K562 (cell line): ENCODE data around the gene ALG1. TPM values are rescaled to one million over a fixed set of nuclear protein-coding genes. Genes with fewer than 3 reads are reported as not detected.
"Not testable (repeated sequence)": the region's sequence is repeated elsewhere in the genome, so short reads cannot be mapped to it uniquely, and the experiment has no call there.

Experiments used
- ATAC-seq: fragments of 200-7000 bp; cut with Tn5 transposase; 3 replicates; pipeline ENCODE4 v1.9.1; 2020; ENCODE audit warnings: moderate library complexity
- BruUV-seq: library from RNA; stranded (reverse); fragments of 400-500 nt; replicated peaks from 2 replicates; lab custom pipeline; 2021; lab: Mats Ljungman, UMichigan
- CTCF ChIA-PET: fragments of 300-600 bp; formaldehyde crosslinking; extraction: SDS; loops from one replicate; lab custom pipeline; 2021; ENCODE audit warnings: low intra/inter-chr PET ratio; lab: Yijun Ruan, JAX
- POLR2A ChIA-PET: fragments of 300-600, 350-650 bp; sonication (Branson Sonifier 250); formaldehyde crosslinking; extraction: SDS; loops from one replicate; lab custom pipeline; 2021; ENCODE audit warnings: antibody characterized with exemption, inconsistent platforms; lab: Yijun Ruan, JAX
- DNase-seq, 4 experiments: peaks; one replicate each; pipeline versions ENCODE4 v3.0.0 to v3.0.0-alpha.2; 2011 to 2018; ENCODE audit warnings: low spot score in 3 of 4, mixed read lengths in 3 of 4; ENCODE audit errors: extremely low read depth in 1 of 4
- FAIRE-seq: peaks from 2 replicates; lab custom pipeline; 2011; peaks lifted over from hg19 to GRCh38; lab: Jason Lieb, UNC
- H2AFZ ChIP-seq: 2 replicates; pipeline ENCODE4 v1.6.0; 2011; ENCODE audit warnings: low read depth, low read length, control low read depth, inconsistent platforms
- H3K27ac ChIP-seq: fragments of 200-600 bp; 3 replicates; pipeline ENCODE4 v1.8.0; 2011; ENCODE audit warnings: low read depth, mild to moderate bottlenecking, control low read depth, inconsistent platforms, low read length, moderate library complexity, mixed read lengths; ENCODE audit errors: extremely low read depth
- H3K27me3 ChIP-seq, 2 experiments: fragments of 300-600 bp in 1 of 2; 2 replicates in 1 of 2; 3 replicates in 1 of 2; pipeline versions ENCODE4 v1.6.0 to v1.8.0; 2011; ENCODE audit warnings: inconsistent platforms in 2 of 2, low read length in 2 of 2, mild to moderate bottlenecking in 1 of 2, mixed read lengths in 1 of 2, moderate library complexity in 1 of 2; ENCODE audit not compliant: control insufficient read depth in 2 of 2, insufficient read depth in 2 of 2
- H3K36me3 ChIP-seq: fragments of 300-600 bp; 3 replicates; pipeline ENCODE4 v1.8.0; 2011; ENCODE audit warnings: mild to moderate bottlenecking, low read length, inconsistent platforms; ENCODE audit not compliant: control insufficient read depth, insufficient read depth
- H3K4me1 ChIP-seq, 2 experiments: fragments of 200-600 bp in 1 of 2; replicated peaks in 1 of 2; 2 replicates in 1 of 2; 3 replicates in 1 of 2; pipeline versions ENCODE4 v1.5.1 to v1.8.0; 2011; ENCODE audit warnings: inconsistent platforms in 2 of 2, low read length in 2 of 2, mild to moderate bottlenecking in 1 of 2, mixed read lengths in 1 of 2, moderate library complexity in 1 of 2; ENCODE audit not compliant: control insufficient read depth in 2 of 2, insufficient read depth in 2 of 2
- H3K4me2 ChIP-seq: 2 replicates; pipeline ENCODE4 v1.6.1; 2011; ENCODE audit warnings: low read length, control low read depth, inconsistent platforms, mixed read lengths; ENCODE audit not compliant: insufficient read depth
- H3K4me3 ChIP-seq: fragments of 200-600 bp; sonication (generic), shearing (Covaris generic); 2 replicates; pipeline ENCODE4 v1.5.1; 2016; ENCODE audit warnings: control low read depth, inconsistent platforms
- H3K79me2 ChIP-seq: fragments of 200-600 bp; 3 replicates; pipeline ENCODE4 v1.8.0; 2011; ENCODE audit warnings: low read length, inconsistent platforms; ENCODE audit not compliant: control insufficient read depth, insufficient read depth
- H3K9ac ChIP-seq, 2 experiments: 2 replicates each; pipeline versions ENCODE4 v1.6.0 to v1.6.1; 2011; ENCODE audit warnings: low read depth in 2 of 2, low read length in 2 of 2, control low read depth in 1 of 2, inconsistent platforms in 1 of 2, mild to moderate bottlenecking in 1 of 2, mixed read lengths in 1 of 2; ENCODE audit not compliant: insufficient read depth in 1 of 2
- H3K9me1 ChIP-seq: one replicate; pipeline ENCODE4 v1.6.0; 2011; ENCODE audit warnings: inconsistent platforms, mild to moderate bottlenecking, low read length, moderate library complexity; ENCODE audit not compliant: control insufficient read depth, insufficient read depth
- H3K9me3 ChIP-seq: replicated peaks from 2 replicates; pipeline ENCODE4 v1.5.1; 2011; ENCODE audit warnings: low read depth, low read length, inconsistent platforms; ENCODE audit not compliant: control insufficient read depth, insufficient read depth
- H4K20me1 ChIP-seq: replicated peaks from 2 replicates; pipeline ENCODE4 v1.6.1; 2011; ENCODE audit warnings: low read length, inconsistent platforms, mixed read lengths; ENCODE audit not compliant: control insufficient read depth, insufficient read depth
- C11orf30 ChIP-seq: fragments of 450-650 bp; IDR thresholded peaks from 2 replicates; pipeline ENCODE4 v1.6.1; 2016; ENCODE audit warnings: low read depth, mild to moderate bottlenecking
- MAFG ChIP-seq: fragments of 450-650 bp; conservative IDR thresholded peaks from 2 replicates; pipeline ENCODE4 v1.6.1; 2016; ENCODE audit warnings: missing genetic modification characterization, missing compliant biosample characterization
- RAD21 ChIP-seq, 2 experiments: fragments of 250-450 bp in 1 of 2; fragments of 450-650 bp in 1 of 2; sonication (Bioruptor Pico) in 1 of 2; formaldehyde crosslinking in 1 of 2; IDR thresholded peaks in 1 of 2; conservative IDR thresholded peaks in 1 of 2; 2 replicates each; pipeline versions ENCODE4 v1.4.0 to v1.8.0; 2020 to 2022; ENCODE audit warnings: mild to moderate bottlenecking in 2 of 2, moderate library complexity in 1 of 2
- ZNF316 ChIP-seq: fragments of 450-650 bp; IDR thresholded peaks from 2 replicates; pipeline ENCODE4 v1.6.1; 2016
- WGBS: fragments of 100-300 bp; shearing (Covaris generic); methylation state at CpG from one replicate; pipeline ENCODE4 v1.1.6; 2016; ENCODE audit warnings: low coverage, mixed read lengths; ENCODE audit not compliant: insufficient coverage; ENCODE audit errors: missing lambda C conversion rate; 5-methylcytosine and 5-hydroxymethylcytosine counted together
- in situ Hi-C: fragments of 300-500 bp; cut with MboI; formaldehyde crosslinking; loops from 4 replicates; pipeline ENCODE4 v1.15.0; 2018; ENCODE audit warnings: inconsistent platforms, mixed read lengths
- intact Hi-C: fragments of 100-400 bp; cut with micrococcal nuclease; formaldehyde crosslinking; loops from 2 replicates; pipeline ENCODE4 v1.14.2; 2022
- polyA plus RNA-seq, 8 experiments: library from polyadenylated mRNA; depleted of rRNA in 4 of 8; stranded (reverse) in 5 of 8; unstranded in 3 of 8; fragments of >200 nt; fragmentation: Nextera tagmentation in 2 of 8; fragmentation: Illumina TruSeq in 1 of 8; extraction: Ambion mirVana in 2 of 8; extraction: Trizol in 1 of 8; gene quantifications; 2 replicates each; pipeline versions ENCODE4 v1.2.1 to v1.2.3, GENCODE V29; 2011 to 2014; ENCODE audit warnings: inconsistent platforms in 1 of 8, missing spikeins in 1 of 8
- total RNA-seq, 7 experiments: library from RNA; depleted of rRNA in 6 of 7; stranded (reverse); fragments of >200 nt in 6 of 7; fragmentation: Illumina TruSeq in 2 of 7; extraction: Trizol in 2 of 7; gene quantifications; 2 replicates each; pipeline versions ENCODE4 v1.2.1 to v1.2.3, GENCODE V29; 2011 to 2021; ENCODE audit warnings: low replicate concordance in 1 of 7
- TF ChIP-seq, protein P1 (sequence below), 2 experiments: fragments of 450-650 bp; formaldehyde crosslinking in 1 of 2; IDR thresholded peaks; 2 replicates each; pipeline versions ENCODE4 v1.4.0 to v1.6.1; 2014 to 2020; ENCODE audit warnings: mild to moderate bottlenecking in 2 of 2, borderline replicate concordance in 1 of 2, low read depth in 1 of 2

ALG1 gene
- total and polyA plus RNA-seq, 9 of the 15 experiments (the other 6 are each of a cell fraction or from before 2014, with no cell fraction given), result 1.1 to 26.4 (median 18.3) TPM

DNA sequence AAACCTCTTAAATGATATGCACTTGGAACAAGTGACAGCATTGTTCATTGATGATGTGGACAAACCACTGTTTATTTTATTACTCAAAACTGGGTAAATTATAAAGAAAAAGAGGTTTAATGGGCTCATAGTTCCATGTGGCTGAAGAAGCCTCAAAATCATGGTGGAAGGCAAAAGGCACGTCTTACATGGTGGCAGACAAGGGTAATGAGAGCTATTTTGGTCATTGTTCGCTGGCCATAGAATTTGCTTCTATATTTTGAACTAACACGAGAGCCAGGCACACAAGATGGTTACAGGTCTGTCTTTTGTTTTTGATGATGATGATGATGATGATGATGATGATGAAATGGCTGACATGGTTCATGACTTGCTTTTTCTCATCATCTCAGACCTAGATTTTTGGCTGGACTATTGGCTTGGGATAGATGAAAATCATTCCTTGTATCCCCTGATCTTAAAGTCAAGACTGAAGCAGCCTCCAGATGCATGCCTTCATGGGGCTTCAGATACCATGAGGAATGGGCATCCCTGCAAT is 59.9 kb downstream of the ALG1 start:
- in situ Hi-C loops, BruUV-seq, H3K27me3 ChIP-seq, H3K79me2 ChIP-seq, H3K9me3 ChIP-seq, H3K27ac ChIP-seq, H3K4me1 ChIP-seq, H2AFZ ChIP-seq, H3K9me1 ChIP-seq, FAIRE-seq, POLR2A ChIA-PET, H3K4me2 ChIP-seq, intact Hi-C loops, ATAC-seq, H3K9ac ChIP-seq, H3K4me3 ChIP-seq, H3K36me3 ChIP-seq, DNase-seq, H4K20me1 ChIP-seq, CTCF ChIA-PET: not testable (repeated sequence)
- WGBS, result 0% methylated on average over 3 of the region's 3 CpGs

GRCh38 chr16:5132915-5133600 is 61.4 kb downstream of the ALG1 start:
- H3K4me3 ChIP-seq, ATAC-seq, intact Hi-C loops, H3K9me1 ChIP-seq, H3K27me3 ChIP-seq, H3K9me3 ChIP-seq, H4K20me1 ChIP-seq, H3K27ac ChIP-seq, H2AFZ ChIP-seq, in situ Hi-C loops, FAIRE-seq, CTCF ChIA-PET, BruUV-seq, H3K9ac ChIP-seq, H3K36me3 ChIP-seq, POLR2A ChIA-PET, H3K79me2 ChIP-seq, H3K4me2 ChIP-seq, H3K4me1 ChIP-seq: not testable (repeated sequence)
- WGBS, result 4% methylated on average over 11 of the region's 13 CpGs
- peak in 1 of 4 experiments; percentile 7 for DNase-seq
- TF ChIP-seq ZNF316 (peak; percentile 72), RAD21 (CRISPR knock-in tag; conservative IDR thresholded peaks at IDR 0.05 in 1 of 2, IDR thresholded peaks at IDR 0.05 in 1 of 2) (peak; percentile 28 to 60; a peak in 2 of 4 replicates), MAFG (tag) (peak; percentile 51; the same call in 1 of the 2 replicates), C11orf30 (peak; percentile 58; the same call in 1 of the 2 replicates)
- TF ChIP-seq, protein P1, sequence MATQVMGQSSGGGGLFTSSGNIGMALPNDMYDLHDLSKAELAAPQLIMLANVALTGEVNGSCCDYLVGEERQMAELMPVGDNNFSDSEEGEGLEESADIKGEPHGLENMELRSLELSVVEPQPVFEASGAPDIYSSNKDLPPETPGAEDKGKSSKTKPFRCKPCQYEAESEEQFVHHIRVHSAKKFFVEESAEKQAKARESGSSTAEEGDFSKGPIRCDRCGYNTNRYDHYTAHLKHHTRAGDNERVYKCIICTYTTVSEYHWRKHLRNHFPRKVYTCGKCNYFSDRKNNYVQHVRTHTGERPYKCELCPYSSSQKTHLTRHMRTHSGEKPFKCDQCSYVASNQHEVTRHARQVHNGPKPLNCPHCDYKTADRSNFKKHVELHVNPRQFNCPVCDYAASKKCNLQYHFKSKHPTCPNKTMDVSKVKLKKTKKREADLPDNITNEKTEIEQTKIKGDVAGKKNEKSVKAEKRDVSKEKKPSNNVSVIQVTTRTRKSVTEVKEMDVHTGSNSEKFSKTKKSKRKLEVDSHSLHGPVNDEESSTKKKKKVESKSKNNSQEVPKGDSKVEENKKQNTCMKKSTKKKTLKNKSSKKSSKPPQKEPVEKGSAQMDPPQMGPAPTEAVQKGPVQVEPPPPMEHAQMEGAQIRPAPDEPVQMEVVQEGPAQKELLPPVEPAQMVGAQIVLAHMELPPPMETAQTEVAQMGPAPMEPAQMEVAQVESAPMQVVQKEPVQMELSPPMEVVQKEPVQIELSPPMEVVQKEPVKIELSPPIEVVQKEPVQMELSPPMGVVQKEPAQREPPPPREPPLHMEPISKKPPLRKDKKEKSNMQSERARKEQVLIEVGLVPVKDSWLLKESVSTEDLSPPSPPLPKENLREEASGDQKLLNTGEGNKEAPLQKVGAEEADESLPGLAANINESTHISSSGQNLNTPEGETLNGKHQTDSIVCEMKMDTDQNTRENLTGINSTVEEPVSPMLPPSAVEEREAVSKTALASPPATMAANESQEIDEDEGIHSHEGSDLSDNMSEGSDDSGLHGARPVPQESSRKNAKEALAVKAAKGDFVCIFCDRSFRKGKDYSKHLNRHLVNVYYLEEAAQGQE (IDR thresholded peaks at IDR 0.05; ENCODE audit: borderline replicate concordance), result peak; percentile 50
- TF ChIP-seq, protein P1 (CRISPR knock-in tag; IDR thresholded peaks at IDR 0.05; ENCODE audit: low read depth), result not testable (repeated sequence)
